ENCODE results near the gene VSTM5. TPM values are rescaled to one million over a fixed set of nuclear protein-coding genes. Genes with fewer than 3 reads are reported as not detected.
"Not testable (repeated sequence)": the region's sequence is repeated elsewhere in the genome, so short reads cannot be mapped to it uniquely, and the experiment has no call there.

VSTM5 gene
- total RNA-seq, result under 1 TPM in 1 of 3 donors, not detected in 2; 0.29 TPM

- TF ChIP-seq POLR2A (IDR thresholded peaks at IDR 0.05) (no peak), CTCF (IDR thresholded peaks at IDR 0.05) (no peak), POLR2AphosphoS5 (IDR thresholded peaks at IDR 0.05) (no peak)
- intact Hi-C loops (cut with DNase I; ENCODE audit: low total_unique reads), result no loop called here
- peak within 1 kb of the TSS; percentile 48 to 71 (median 60) for H3K4me3 ChIP-seq
- H3K4me1 ChIP-seq, result no peaks in the 10 kb centered on the region
- DNase-seq (ENCODE audit: low spot score in 2 of 2), result no peak
- H3K27ac ChIP-seq, result no peak within 1 kb of the TSS
- H3K36me3 ChIP-seq, result no peaks in the 10 kb centered on the region
- no peaks in the 10 kb centered on the region for H3K27me3 ChIP-seq
- no peaks in the 10 kb centered on the region for H3K9me3 ChIP-seq
Observed at GRCh38 chr11:93850594-93851018, at the start of gene VSTM5. Gene VSTM5 (minus strand): TSS chr11:93850618. CDS start chr11:93850502, 116 bp downstream.

GRCh38 chr11:93895106-93895862 is 44.9 kb upstream of the VSTM5 start:
- no peak overlapping the region for H3K27ac ChIP-seq
- H3K9me3 ChIP-seq, result no peaks in the 10 kb centered on the region
- H3K36me3 ChIP-seq, result no peaks in the 10 kb centered on the region
- TF ChIP-seq POLR2A (IDR thresholded peaks at IDR 0.05) (no peak), CTCF (IDR thresholded peaks at IDR 0.05) (peak; percentile 29 to 50 (median 47)), POLR2AphosphoS5 (IDR thresholded peaks at IDR 0.05) (no peak)
- no peak for DNase-seq (ENCODE audit: low spot score in 2 of 2)
- no peak overlapping the region for H3K4me3 ChIP-seq
- no peaks in the 10 kb centered on the region for H3K27me3 ChIP-seq
- no peaks in the 10 kb centered on the region for H3K4me1 ChIP-seq
- intact Hi-C loops (cut with DNase I; ENCODE audit: low total_unique reads), result no loop called here

GRCh38 chr11:93890391-93891051 is 40.1 kb upstream of the VSTM5 start:
- no peaks in the 10 kb centered on the region for H3K4me1 ChIP-seq
- H3K36me3 ChIP-seq, result no peaks in the 10 kb centered on the region
- no peak overlapping the region for H3K27ac ChIP-seq
- no peak for DNase-seq (ENCODE audit: low spot score in 2 of 2)
- H3K9me3 ChIP-seq, result no peaks in the 10 kb centered on the region
- no peak overlapping the region for H3K4me3 ChIP-seq
- no peaks in the 10 kb centered on the region for H3K27me3 ChIP-seq
- intact Hi-C loops (cut with DNase I; ENCODE audit: low total_unique reads), result no loop called here
- TF ChIP-seq POLR2A (IDR thresholded peaks at IDR 0.05) (no peak), CTCF (IDR thresholded peaks at IDR 0.05) (no peak), POLR2AphosphoS5 (IDR thresholded peaks at IDR 0.05) (no peak)

GRCh38 chr11:93887111-93887510 is 36.7 kb upstream of the VSTM5 start:
- TF ChIP-seq CTCF (IDR thresholded peaks at IDR 0.05) (no peak), POLR2A (IDR thresholded peaks at IDR 0.05) (no peak), POLR2AphosphoS5 (IDR thresholded peaks at IDR 0.05) (no peak)
- no peaks in the 10 kb centered on the region for H3K27me3 ChIP-seq
- DNase-seq (ENCODE audit: low spot score in 2 of 2), result no peak
- H3K27ac ChIP-seq, result no peak overlapping the region
- no peak overlapping the region for H3K4me3 ChIP-seq
- H3K9me3 ChIP-seq, result peaks cover 4 to 7% of the 10 kb centered on the region in 2 donors
- no peaks in the 10 kb centered on the region for H3K4me1 ChIP-seq
- intact Hi-C loops (cut with DNase I; ENCODE audit: low total_unique reads), result no loop called here
- no peaks in the 10 kb centered on the region for H3K36me3 ChIP-seq

GRCh38 chr11:93879114-93879513 is 28.7 kb upstream of the VSTM5 start:
- DNase-seq (ENCODE audit: low spot score in 2 of 2); H3K27me3 ChIP-seq; H3K9me3 ChIP-seq; intact Hi-C loops (cut with DNase I; ENCODE audit: low total_unique reads); H3K27ac ChIP-seq; H3K4me1 ChIP-seq; H3K4me3 ChIP-seq; H3K36me3 ChIP-seq: not testable (repeated sequence)

Measured in breast epithelium (tissue), 4 donors.